DMS 273 (cell line): ENCODE results near the gene ZNF275.
"Not testable (repeated sequence)": the region's sequence is repeated elsewhere in the genome, so short reads cannot be mapped to it uniquely, and the experiment has no call there.

ENCODE experiments used
- DNase-seq: peaks from one replicate; lab custom pipeline; 2025; ENCODE audit not compliant: unreplicated experiment; lab: John Stamatoyannopoulos, UW

Gene ZNF275

GRCh38 chrX:153386097-153386496, 52.1 kb downstream of the ZNF275 start:
- DNase-seq = no peak

GRCh38 chrX:153387345-153387744, 53.4 kb downstream of the ZNF275 start:
- no peak for DNase-seq

GRCh38 chrX:153387987-153388721, 54.2 kb downstream of the ZNF275 start:
- no peak for DNase-seq

DNA sequence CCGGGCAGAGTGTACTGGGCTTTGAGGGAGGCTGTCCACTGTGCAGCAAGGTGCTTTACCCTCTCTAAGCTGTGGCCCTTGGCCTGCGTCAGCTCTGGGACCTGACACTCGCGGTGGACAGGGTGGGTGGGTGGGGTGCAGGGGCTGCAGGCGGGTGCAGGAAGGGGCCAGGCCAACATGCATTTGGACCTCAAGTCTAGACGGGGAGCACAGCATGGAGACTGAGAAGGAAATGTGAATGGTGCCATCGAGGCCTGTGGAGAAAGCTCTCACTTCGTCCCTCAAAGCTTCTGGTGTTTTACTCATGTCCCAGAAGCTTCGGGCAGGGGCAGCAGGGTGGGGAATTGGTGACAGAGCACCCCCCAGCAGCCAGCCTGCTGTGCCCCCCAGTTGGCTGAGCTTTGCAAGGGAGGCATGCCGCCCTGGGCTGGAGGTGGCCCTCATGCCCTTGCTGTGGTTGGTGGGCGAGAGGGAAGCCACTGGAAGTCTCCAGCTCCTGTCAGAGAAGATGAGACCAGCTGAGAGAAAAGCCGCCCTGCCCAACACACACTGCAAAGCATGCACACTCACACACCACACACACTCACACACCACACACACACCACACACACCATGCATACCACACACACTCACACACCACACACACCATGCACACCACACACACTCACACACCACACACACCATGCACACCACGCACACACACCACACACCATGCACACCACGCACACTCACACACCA, 54.9 kb downstream of the ZNF275 start:
- DNase-seq = no peak

DNA sequence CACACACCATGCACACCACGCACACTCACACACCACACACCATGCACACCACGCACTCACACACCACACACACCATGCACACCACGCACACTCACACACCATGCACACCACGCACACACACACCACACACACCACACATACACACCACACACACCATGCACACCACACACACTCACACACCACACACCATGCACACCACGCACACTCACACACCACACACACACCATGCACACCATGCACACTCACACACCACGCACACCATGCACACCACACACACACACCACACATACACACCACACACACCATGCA, 55.5 kb downstream of the ZNF275 start:
- DNase-seq = not testable (repeated sequence)

DNA sequence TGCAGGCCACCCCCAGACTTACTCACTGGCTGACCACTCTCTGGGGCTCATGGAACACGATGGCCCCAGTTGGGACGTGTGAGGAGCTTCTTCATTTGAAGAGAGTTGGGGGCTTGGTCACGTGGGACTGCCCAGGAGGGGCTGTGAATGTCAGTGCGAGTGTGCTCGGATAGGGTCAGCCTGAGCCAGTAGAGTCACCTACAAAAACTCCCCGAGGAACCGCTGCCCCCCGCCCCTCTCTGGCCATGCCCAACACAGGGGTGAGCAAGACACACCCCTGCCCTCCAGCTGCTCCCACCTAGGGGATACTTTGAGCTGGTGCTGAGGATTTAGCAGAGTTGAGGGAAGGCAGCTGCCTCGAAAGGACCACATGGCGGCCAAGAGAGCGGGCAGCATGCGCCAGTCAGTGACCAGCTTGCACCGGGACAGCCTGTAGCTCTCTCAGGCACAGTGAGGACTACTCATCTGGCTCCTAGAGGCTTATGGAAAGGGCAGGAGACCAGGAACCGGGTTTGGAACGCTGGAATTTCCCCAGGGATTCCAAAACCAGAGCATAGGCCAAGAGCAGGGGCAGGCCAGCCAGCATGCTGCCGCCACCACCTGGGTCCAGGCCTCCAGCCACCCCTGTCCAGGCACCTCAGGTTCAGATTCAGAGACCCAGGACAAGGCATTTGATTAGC, 58.8 kb downstream of the ZNF275 start:
- DNase-seq = no peak

DNA sequence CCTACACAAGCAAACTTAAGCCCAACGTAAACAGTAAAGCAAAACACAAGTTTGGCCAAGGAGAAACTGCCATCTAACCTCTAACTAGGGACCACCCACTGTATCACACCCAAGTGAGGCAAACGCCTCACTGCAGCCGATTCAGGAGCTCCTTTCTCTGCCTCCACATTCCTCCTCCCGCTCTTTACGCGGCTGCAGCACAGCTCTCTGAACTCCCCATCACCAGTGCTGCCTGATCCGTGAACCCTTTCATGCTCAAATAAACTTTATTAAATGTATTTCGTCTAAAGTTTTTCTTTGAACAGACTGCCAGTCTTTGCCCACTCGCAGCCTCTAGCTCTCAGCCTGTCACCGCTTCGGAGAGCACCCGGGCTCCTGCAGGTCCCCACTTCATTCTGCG, 60.7 kb downstream of the ZNF275 start:
- DNase-seq = no peak

DNA sequence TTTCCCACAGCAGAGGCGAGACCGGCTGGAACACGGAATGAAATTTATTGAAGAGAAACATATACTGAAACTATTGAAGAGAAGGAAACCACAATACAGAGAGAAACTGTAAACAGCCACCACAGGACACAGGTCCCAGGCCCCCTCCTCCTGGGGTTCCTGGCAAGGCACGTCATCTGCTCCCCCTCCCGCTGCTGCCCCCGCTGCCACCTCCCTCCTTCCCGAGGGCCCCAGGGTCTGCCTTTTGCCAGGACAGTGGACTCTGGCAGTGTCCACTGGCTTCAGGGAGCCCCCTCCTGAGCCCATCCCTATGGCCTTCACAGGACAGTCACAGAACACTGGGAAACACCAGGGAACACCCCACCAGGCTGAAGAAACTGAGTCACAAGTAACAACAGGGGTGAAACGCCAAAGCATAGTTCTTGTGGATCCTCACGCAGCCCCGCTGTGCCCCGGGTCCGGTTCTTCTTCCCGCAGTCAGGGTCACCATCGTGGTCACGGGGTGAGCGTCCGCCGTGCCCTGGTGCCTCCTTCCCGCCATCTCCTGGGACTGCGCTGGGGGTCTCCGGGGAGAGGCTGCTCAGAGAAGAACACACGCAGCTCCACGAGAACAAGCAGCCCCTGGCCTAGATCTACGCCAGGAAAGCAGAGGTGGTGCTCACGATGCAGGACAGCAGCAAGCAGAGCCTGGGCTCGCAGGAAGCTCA, 61.8 kb downstream of the ZNF275 start:
- no peak for DNase-seq

DNA sequence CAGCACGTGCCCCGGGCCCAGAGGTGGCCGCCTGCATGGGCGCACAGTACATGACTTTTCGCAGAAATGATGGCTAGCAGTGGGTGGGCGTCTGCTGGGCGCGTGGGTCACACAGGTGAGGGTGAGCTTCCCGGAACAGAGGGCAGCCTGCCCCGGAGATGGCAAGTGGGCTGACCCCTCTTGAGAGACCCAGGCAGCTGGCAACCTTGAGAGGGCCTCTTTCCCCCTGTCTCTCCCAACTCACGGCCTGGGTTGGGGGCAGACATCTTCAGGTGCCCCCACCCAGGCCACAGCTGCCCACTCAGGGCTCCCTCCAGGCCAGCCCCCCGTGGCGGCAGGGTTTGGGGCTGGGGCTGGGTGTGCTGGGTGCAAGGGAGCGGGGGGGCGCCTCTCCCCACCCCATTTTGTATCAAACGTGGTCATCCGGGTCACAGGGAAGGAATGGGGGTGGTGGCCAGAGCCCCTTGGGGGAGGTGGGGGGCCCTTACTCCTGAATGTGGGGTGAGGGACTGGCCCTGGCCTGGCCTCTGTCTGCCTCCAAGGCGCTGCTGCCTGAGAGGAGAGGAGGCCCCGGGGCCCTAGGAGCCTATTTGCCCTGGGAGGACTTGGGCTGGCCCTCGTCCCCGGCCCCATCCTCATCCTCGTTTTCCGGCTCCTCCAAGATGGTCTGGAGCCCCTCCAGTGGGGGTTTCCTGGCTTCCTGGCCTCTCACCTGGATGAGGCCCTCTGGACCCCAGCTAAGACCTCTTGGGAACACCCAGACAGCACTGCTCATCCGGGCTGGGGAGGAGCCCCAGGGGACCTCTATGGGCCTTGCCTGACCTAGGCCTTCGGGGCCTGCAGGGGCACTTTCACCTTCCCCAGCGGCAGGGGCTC, 62.6 kb downstream of the ZNF275 start:
- DNase-seq = no peak

DNA sequence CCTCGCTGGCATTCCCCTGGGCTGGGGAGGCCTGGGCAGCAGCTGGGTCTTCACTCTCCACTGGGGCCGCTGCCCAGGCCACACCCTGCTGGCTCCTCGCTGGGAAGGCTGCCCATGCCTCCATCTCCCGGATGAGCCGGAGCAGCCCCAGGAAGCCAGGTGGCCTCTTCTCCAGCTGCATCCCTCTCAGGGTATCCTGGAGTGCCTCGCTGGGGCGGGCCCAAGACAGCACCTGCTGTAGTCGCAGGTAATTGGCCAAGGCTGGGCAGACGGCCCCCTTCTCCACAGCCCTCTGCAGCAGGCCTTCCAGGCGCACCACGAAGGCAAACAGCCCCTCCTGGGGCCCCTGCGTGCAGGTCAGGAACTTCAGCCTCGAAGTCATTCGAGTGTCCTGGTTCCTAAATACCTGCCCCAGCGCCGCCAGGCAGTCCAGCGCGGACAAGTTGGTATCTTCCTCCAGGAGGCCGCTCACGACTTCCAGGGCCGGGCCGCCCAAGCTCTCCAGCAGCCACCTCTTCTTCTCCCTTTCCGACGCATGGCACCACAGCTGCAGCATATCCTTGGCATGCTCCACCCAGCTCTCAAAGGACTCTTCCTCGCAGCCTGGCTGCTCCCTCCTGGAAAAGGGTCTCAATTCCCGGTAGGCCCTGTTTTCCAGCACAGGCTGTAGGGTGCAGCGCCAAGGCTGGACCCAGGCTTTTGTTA, 63.5 kb downstream of the ZNF275 start:
- peak; percentile 38 for DNase-seq

DNA sequence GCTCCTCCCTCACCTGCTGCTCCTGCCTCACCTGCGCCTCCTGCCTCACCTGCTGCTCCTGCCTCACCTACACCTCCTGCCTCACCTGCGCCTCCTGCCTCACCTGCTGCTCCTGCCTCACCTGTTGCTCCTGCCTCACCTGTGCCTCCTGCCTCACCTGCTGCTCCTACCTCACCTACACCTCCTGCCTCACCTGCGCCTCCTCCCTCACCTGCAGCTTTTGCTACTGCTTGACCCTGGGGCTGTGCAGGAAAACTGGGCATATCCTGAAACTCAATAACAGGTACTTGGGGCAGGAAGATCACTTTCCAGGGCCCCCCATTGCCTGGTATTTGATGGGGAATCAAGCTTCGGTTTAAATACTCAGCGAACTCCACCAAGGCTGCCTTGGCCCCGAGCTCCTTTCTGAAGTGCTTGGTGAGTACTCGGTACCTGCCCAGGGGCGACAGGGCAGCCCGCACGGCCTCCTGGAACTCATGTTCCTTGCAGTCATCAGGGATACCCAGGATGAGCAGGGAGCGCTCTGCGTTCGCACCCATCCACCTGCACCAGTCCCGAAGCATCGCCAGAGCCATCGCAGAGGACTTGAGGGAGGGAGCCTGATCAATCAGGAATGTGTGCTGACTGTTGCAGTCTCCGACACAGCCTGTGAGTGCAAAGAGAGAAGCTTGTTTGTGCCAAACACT, 64.5 kb downstream of the ZNF275 start:
- DNase-seq = no peak

GRCh38 chrX:153400146-153401132, 66.5 kb downstream of the ZNF275 start:
- peak; percentile 85 for DNase-seq

DNA sequence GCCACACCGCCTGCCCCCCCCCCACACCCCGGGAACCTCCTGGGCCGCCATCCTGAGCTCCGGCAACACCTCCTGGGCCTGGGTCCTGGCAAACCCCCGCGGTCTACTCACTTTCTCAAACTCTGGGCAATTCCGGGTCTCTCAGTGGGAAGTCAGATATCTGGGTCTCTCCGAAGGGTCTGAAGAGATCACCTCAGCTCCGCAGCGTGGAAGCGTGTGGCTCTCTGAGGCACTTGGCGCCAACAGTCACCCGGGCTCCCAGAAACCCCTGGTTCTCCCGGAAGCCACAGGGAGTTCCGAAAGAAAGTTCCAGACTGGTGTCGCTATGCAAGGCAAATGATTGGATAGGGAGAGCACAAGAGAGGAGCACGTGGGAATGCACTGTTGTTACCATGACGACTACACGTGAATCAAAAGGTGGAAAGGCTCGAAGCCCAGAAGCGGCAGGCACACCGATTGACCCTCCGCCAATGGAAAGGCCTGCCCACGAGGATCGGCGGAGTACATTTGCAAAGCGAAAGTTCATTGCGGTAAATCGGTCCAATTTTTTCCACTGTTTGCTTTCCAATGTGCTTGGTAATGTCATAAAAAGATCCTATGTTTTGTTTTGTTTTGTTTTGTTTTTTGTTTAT, 67.3 kb downstream of the ZNF275 start, which contains the start of gene PNMA6E:
Gene PNMA6E, minus strand, starts transcription at position 218 of the 632 bp plus-strand sequence. CDS start 2,501 bp downstream, outside the sequence.
- peak; percentile 30 for DNase-seq
